H9 (cell line): ENCODE data around the gene FETUB. TPM values are rescaled to one million over a fixed set of nuclear protein-coding genes. Genes with fewer than 3 reads are reported as not detected.

Experiments used
- DNase-seq: peaks from one replicate; pipeline ENCODE4 v3.0.0-alpha.2; 2017
- H2AFZ ChIP-seq: one replicate; pipeline ENCODE4 v1.6.1; 2013; ENCODE audit warnings: mild to moderate bottlenecking, low read length, control low read depth, moderate library complexity
- H2AK5ac ChIP-seq: 2 replicates; pipeline ENCODE4 v1.6.1; 2013; ENCODE audit warnings: low read length, control low read depth, mixed read lengths; ENCODE audit not compliant: insufficient read length
- H2BK120ac ChIP-seq: one replicate; pipeline ENCODE4 v1.6.1; 2013; ENCODE audit warnings: low read depth, mild to moderate bottlenecking, low read length, control low read depth, inconsistent platforms; ENCODE audit not compliant: poor library complexity, severe bottlenecking
- H2BK12ac ChIP-seq: 2 replicates; pipeline ENCODE4 v1.6.1; 2013; ENCODE audit warnings: low read length, control low read depth, mixed read lengths, low read depth; ENCODE audit not compliant: insufficient read length
- H2BK15ac ChIP-seq: 2 replicates; pipeline ENCODE4 v1.6.1; 2013; ENCODE audit warnings: low read depth, low read length, control low read depth
- H2BK20ac ChIP-seq: one replicate; pipeline ENCODE4 v1.6.1; 2013; ENCODE audit warnings: low read depth, mild to moderate bottlenecking, low read length, control low read depth, inconsistent platforms; ENCODE audit not compliant: poor library complexity, severe bottlenecking
- H2BK5ac ChIP-seq: 2 replicates; pipeline ENCODE4 v1.6.1; 2013; ENCODE audit warnings: low read length, control low read depth, mixed read lengths; ENCODE audit not compliant: insufficient read length
- H3K14ac ChIP-seq: 2 replicates; pipeline ENCODE4 v1.6.1; 2013; ENCODE audit warnings: low read length, control low read depth; ENCODE audit not compliant: insufficient read depth
- H3K18ac ChIP-seq: 2 replicates; pipeline ENCODE4 v1.6.1; 2013; ENCODE audit warnings: low read depth, mild to moderate bottlenecking, mixed read lengths, low read length, control low read depth; ENCODE audit not compliant: insufficient read length
- H3K23ac ChIP-seq: 2 replicates; pipeline ENCODE4 v1.6.1; 2013; ENCODE audit warnings: low read length, control low read depth, mixed read lengths, low read depth; ENCODE audit not compliant: insufficient read length
- H3K23me2 ChIP-seq: 2 replicates; pipeline ENCODE4 v1.6.1; 2013; ENCODE audit warnings: low read depth, mild to moderate bottlenecking, mixed read lengths, low read length, control low read depth; ENCODE audit not compliant: insufficient read length, poor library complexity, severe bottlenecking
- H3K27ac ChIP-seq: 2 replicates; pipeline ENCODE4 v1.5.1; 2013; ENCODE audit warnings: low read length, control low read depth, mixed read lengths, low read depth; ENCODE audit not compliant: insufficient read length
- H3K27me3 ChIP-seq: 2 replicates; pipeline ENCODE4 v1.6.1; 2013; ENCODE audit warnings: low read length, control low read depth, inconsistent platforms; ENCODE audit not compliant: insufficient read depth
- H3K4ac ChIP-seq: 2 replicates; pipeline ENCODE4 v1.6.1; 2013; ENCODE audit warnings: low read depth, mild to moderate bottlenecking, control low read depth, inconsistent platforms, low read length, moderate library complexity
- H3K4me1 ChIP-seq: 2 replicates; pipeline ENCODE4 v1.6.1; 2013; ENCODE audit warnings: low read length, control low read depth, inconsistent platforms; ENCODE audit not compliant: insufficient read depth
- H3K4me2 ChIP-seq: 2 replicates; pipeline ENCODE4 v1.6.1; 2013; ENCODE audit warnings: low read length, control low read depth, mixed read lengths; ENCODE audit not compliant: insufficient read length, insufficient read depth
- H3K56ac ChIP-seq: 2 replicates; pipeline ENCODE4 v1.6.1; 2013; ENCODE audit warnings: low read depth, mild to moderate bottlenecking, mixed read lengths, low read length, control low read depth; ENCODE audit not compliant: insufficient read length
- H3K79me1 ChIP-seq: 2 replicates; pipeline ENCODE4 v1.6.1; 2013; ENCODE audit warnings: low read depth, mild to moderate bottlenecking, moderate library complexity, low read length, control low read depth, inconsistent platforms; ENCODE audit not compliant: insufficient read depth, poor library complexity, severe bottlenecking
- H3K79me2 ChIP-seq: 2 replicates; pipeline ENCODE4 v1.6.1; 2013; ENCODE audit warnings: low read length, control low read depth, inconsistent platforms; ENCODE audit not compliant: insufficient read depth
- H3K9ac ChIP-seq: 2 replicates; pipeline ENCODE4 v1.6.1; 2013; ENCODE audit warnings: low read length, control low read depth, mixed read lengths; ENCODE audit not compliant: insufficient read length; ENCODE audit errors: extremely low read depth
- H3K9me3 ChIP-seq: one replicate; pipeline ENCODE4 v1.6.1; 2013; ENCODE audit warnings: low read depth, low read length, inconsistent platforms; ENCODE audit not compliant: control insufficient read depth
- H3T11ph ChIP-seq: one replicate; pipeline ENCODE4 v1.6.1; 2013; ENCODE audit warnings: mild to moderate bottlenecking, low read length, control low read depth, inconsistent platforms
- H4K20me1 ChIP-seq: one replicate; pipeline ENCODE4 v1.6.1; 2013; ENCODE audit not compliant: control insufficient read depth, insufficient read length, insufficient read depth
- H4K5ac ChIP-seq: 2 replicates; pipeline ENCODE4 v1.6.1; 2013; ENCODE audit warnings: low read depth, mild to moderate bottlenecking, mixed read lengths, low read length, control low read depth; ENCODE audit not compliant: insufficient read length
- H4K8ac ChIP-seq: replicated peaks from 2 replicates; pipeline ENCODE4 v1.6.1; 2013; ENCODE audit warnings: low read length, control low read depth, mixed read lengths, low read depth; ENCODE audit not compliant: insufficient read length
- H4K91ac ChIP-seq: 2 replicates; pipeline ENCODE4 v1.6.1; 2013; ENCODE audit warnings: low read depth, mild to moderate bottlenecking, moderate library complexity, mixed read lengths, low read length, control low read depth; ENCODE audit not compliant: insufficient read length
- H3K27ac Mint-ChIP-seq, 3 experiments: 2 replicates in 2 of 3; 3 replicates in 1 of 3; pipeline ENCODE4 v1.8.0; 2020 to 2021; ENCODE audit warnings: mixed read lengths in 3 of 3, mild to moderate bottlenecking in 1 of 3, moderate library complexity in 1 of 3
- H3K27me3 Mint-ChIP-seq: 2 replicates; pipeline ENCODE4 v1.8.0; 2021; ENCODE audit warnings: low read depth, mild to moderate bottlenecking, moderate library complexity, mixed read lengths
- H3K36me3 Mint-ChIP-seq, 3 experiments: 2 replicates in 2 of 3; 3 replicates in 1 of 3; pipeline ENCODE4 v1.8.0; 2020 to 2021; ENCODE audit warnings: low read depth in 3 of 3, mixed read lengths in 3 of 3; ENCODE audit not compliant: insufficient read depth in 1 of 3
- H3K4me1 Mint-ChIP-seq, 2 experiments: 2 replicates each; pipeline ENCODE4 v1.8.0; 2020; ENCODE audit warnings: mixed read lengths in 2 of 2
- H3K4me3 Mint-ChIP-seq, 2 experiments: 2 replicates in 1 of 2; 3 replicates in 1 of 2; pipeline ENCODE4 v1.8.0; 2020 to 2021; ENCODE audit warnings: mild to moderate bottlenecking in 2 of 2, mixed read lengths in 2 of 2, moderate library complexity in 1 of 2
- H3K9me3 Mint-ChIP-seq, 2 experiments: 2 replicates in 1 of 2; 3 replicates in 1 of 2; pipeline ENCODE4 v1.8.0; 2020; ENCODE audit warnings: mild to moderate bottlenecking in 2 of 2, mixed read lengths in 2 of 2, moderate library complexity in 1 of 2
- CTCF ChIP-seq: fragments of 200-600 bp; sonication (generic); conservative IDR thresholded peaks from 3 replicates; pipeline ENCODE4 v1.8.0; 2021; ENCODE audit warnings: antibody characterized with exemption, mild to moderate bottlenecking
- WGBS: extraction: QIAGEN DNeasy Blood & Tissue Kit; methylation state at CpG from one replicate; pipeline ENCODE4 v1.1.7; 2013; ENCODE audit warnings: missing lambda C conversion rate, low lambda C conversion rate, mixed read lengths; ENCODE audit not compliant: insufficient read length; ENCODE audit errors: extremely low coverage; 5-methylcytosine and 5-hydroxymethylcytosine counted together
- total RNA-seq: library from RNA; stranded (reverse); gene quantifications from 2 replicates; pipeline ENCODE4 v1.2.1, GENCODE V29; 2021

Gene FETUB
- total RNA-seq, 1 experiment from 2014 or later: not detected

GRCh38 chr3:186697510-186697909, 57.3 kb downstream of the FETUB start:
- Histone ChIP-seq H3K18ac (no peak overlapping the region), H3K23me2 (no peaks in the 10 kb centered on the region), H3K4ac (no peak overlapping the region), H2AK5ac (no peak overlapping the region), H4K20me1 (no peaks in the 10 kb centered on the region), H3K9ac (no peak overlapping the region), H3K79me2 (no peaks in the 10 kb centered on the region), H3K79me1 (no peaks in the 10 kb centered on the region), H3K23ac (no peak overlapping the region), H3K27ac (no peak overlapping the region), H2BK20ac (no peak overlapping the region), H2BK15ac (no peak overlapping the region), H4K8ac (no peak overlapping the region), H3K9me3 (no peaks in the 10 kb centered on the region), H3T11ph (no peak overlapping the region), H4K5ac (no peak overlapping the region), H2BK12ac (no peak overlapping the region), H2BK120ac (no peak overlapping the region), H2AFZ (no peak overlapping the region), H3K56ac (no peak overlapping the region), H3K27me3 (no peaks in the 10 kb centered on the region), H3K4me2 (no peak overlapping the region), H4K91ac (no peak overlapping the region), H3K4me1 (no peaks in the 10 kb centered on the region), H3K14ac (no peak overlapping the region), H2BK5ac (no peak overlapping the region)
- DNase-seq: no peak
- Mint-ChIP-seq H3K4me1 (no peaks in the 10 kb centered on the region), H3K27me3 (no peaks in the 10 kb centered on the region; the same call in 1 of the 2 replicates), H3K9me3 (no peaks in the 10 kb centered on the region), H3K27ac (no peak overlapping the region), H3K36me3 (no peaks in the 10 kb centered on the region), H3K4me3 (no peak overlapping the region)
- no CpG with 5 or more reads among the region's 4 CpGs for WGBS
- TF ChIP-seq CTCF: no peak
